ENCODE data around the gene CABP2. TPM values are rescaled to one million over a fixed set of nuclear protein-coding genes. Genes with fewer than 3 reads are reported as not detected.

The CABP2 gene
- total RNA-seq, 1 donor from 2014 or later, result not detected

DNA sequence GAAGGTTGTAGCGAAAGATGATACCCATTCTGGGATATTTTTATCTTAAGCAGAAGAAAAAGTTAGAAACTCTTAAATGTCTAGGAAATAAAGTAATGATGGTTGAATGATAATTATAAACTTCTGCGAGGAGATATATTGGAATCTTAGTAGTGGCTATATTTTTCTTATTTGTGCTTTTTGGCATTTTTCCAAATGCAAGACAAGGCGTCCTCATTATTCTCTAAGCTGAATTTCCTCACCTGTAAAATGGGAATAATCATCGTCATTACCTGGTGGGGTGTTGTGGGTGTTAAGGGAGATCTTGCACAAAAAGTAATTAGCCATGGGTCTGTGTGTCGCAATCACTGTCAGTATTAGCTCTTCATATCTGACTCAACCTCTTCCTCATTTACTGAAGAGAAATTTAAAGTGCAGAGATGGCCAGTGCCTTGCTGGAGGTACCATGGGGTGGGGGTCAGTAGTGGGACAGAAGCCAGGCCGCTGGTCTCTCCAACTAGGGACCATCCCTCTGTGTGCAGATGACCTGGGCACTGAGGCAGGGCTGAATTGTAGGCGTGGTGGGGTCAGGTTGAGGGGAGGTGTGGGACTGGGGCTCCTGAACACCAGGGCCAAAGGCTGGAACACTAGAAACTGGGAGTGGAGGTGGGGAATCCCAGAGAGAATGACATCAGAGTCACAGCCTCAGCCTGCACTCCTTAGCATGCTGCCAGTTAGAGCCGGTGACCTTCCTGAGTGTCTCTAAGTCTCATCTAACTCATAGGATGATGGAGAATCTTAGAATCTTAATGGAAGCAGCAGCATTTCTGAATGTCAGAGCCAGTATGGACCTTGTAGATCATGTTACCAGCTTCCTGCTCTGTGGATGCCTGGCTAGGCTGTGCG lies 22.2 kb downstream of the CABP2 start:
- intact Hi-C loops (cut with DNase I), result loop anchor here (5.0 kb wide), 1 partner anchor 104 kb away; no protein-coding TSS in a partner anchor
- ATAC-seq, result no peak

DNA sequence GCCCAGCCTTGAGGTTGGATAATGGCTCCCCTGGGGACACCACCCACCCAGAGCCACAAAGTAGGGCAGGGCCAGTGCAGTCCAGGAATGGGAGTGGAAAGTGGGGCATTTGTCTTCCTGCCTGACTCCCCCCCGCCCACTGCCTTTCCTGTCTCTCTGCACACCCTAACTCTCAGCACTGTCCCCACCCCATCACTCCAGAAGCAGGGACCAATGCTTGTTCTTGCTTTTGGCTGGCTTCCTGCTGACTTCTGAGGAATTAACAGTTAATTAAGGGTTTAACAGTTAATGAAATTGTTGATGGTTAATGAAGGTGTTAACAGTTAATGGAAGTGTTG lies 22.8 kb downstream of the CABP2 start:
- intact Hi-C loops (cut with DNase I), result loop anchor here (5.0 kb wide), 1 partner anchor 103 kb away; no protein-coding TSS in a partner anchor
- no peak for DNase-seq (ENCODE audit: low spot score)
- no peak for ATAC-seq

More for the DNA sequence above, 22.2 kb downstream of the CABP2 start:
- DNase-seq (ENCODE audit: low spot score), result no peak

DNA sequence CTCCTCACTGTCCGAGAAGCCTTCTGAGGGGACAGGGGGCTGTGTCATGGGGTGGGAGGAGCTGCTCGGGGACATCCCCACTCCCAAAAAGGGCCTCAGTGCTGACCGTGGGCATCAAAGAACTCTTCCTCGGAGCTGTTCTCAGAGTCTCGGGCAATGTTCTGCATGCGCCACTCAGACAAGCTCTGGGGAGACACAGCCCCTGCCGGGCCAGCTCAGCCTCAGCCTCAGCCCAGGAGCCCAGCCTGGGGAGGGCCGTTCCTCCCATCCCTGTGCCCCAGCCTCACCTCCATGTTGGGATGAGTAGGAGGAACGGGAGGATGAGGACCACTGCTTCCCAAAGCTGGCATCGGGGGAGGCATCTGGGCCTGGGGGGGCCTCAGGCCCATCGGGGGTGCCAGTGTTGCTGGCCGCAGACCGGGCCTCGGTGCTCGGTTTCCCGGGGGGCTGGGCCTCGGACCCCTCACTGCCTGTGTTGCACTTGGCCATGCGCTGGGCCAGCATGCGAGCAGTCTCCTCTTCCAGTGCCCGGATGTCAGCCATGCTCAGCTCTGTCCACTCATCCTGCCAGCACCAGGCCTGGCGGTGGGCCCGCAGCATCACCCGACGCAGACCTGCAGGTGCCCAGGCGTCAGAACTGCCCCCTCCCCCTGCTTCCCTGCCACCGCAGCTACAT lies 23.3 kb downstream of the CABP2 start:
- DNase-seq (ENCODE audit: low spot score), result no peak
- intact Hi-C loops (cut with DNase I), result loop anchor here (5.0 kb wide), 1 partner anchor 103 kb away; no protein-coding TSS in a partner anchor
- no peak for ATAC-seq

DNA sequence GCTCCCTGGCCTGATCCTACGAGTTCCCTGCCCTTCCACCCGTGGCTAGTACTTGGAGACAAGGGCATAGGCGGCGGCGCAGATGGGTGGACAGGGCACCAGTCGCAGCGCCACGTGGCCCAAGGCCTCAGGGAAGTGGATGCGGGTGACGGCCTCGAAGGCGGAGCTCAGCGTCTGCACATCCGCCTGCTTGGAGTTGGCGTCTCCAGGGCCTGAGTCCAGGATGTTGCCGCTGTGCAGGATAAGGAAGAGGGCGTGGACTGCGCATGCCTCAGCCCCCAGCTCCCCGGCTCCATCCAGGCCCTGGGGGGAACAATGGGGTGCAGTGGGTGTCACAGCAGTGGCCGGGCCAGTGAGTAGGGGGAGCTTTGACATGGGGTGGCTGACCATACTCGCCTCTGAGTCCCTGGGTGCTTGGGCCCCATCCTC lies 24.7 kb downstream of the CABP2 start:
- no peak for DNase-seq (ENCODE audit: low spot score)
- ATAC-seq, result no peak
- intact Hi-C loops (cut with DNase I), result no loop called here

DNA sequence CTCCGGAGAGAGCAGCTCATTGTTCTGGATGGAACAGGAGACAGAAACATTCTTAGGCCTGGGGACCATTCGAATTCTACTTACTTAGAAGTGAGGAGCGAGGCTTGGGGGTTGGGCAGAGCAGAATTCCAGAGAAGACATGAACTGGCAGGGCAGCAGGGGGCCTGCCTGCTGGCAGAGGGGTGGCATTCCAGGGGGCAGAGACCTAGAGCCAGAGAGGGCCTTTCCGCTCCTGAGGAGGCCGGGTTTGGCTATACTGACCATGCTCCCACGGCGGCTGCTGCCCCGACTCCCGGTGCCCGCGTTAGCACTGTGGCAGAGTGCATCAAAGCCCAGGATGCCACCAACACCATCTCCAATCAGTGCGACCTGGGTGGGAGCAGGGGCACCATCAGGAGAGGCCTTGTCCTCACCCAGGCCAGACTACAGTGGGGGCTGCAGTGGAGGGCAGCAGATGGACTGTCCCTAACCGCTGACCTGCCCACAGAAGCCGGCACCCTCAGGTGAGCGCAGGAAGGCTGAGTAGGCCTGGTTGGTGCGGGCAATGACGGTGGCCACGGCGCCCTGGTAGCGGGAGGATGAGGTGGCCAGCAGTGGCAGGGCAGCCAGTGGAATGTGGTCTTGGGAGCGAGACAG lies 25.5 kb downstream of the CABP2 start:
- ATAC-seq (no peak), DNase-seq (ENCODE audit: low spot score) (no peak)
- intact Hi-C loops (cut with DNase I), result no loop called here

DNA sequence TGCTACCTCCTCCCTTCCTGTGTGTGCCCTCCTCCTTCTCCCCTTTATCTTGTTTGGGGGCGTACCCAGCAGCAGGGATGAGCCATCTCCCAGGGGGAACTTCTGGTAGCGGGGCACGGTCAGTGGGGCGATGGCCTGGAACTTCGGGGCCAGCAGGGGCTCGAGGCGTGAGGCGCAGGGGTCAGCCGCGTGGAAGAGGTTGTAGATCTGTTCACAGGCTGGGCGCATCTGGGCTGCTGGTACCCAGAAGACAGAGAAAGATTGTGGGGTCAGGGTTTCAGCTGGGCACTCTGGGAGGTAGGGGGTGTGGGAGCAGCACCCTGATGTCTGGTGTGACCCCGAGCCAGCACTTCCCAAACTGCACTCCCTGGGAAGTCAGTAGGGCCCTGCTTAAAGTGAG lies 27.1 kb downstream of the CABP2 start:
- no peak for DNase-seq (ENCODE audit: low spot score)
- intact Hi-C loops (cut with DNase I), result no loop called here
- no peak for ATAC-seq

DNA sequence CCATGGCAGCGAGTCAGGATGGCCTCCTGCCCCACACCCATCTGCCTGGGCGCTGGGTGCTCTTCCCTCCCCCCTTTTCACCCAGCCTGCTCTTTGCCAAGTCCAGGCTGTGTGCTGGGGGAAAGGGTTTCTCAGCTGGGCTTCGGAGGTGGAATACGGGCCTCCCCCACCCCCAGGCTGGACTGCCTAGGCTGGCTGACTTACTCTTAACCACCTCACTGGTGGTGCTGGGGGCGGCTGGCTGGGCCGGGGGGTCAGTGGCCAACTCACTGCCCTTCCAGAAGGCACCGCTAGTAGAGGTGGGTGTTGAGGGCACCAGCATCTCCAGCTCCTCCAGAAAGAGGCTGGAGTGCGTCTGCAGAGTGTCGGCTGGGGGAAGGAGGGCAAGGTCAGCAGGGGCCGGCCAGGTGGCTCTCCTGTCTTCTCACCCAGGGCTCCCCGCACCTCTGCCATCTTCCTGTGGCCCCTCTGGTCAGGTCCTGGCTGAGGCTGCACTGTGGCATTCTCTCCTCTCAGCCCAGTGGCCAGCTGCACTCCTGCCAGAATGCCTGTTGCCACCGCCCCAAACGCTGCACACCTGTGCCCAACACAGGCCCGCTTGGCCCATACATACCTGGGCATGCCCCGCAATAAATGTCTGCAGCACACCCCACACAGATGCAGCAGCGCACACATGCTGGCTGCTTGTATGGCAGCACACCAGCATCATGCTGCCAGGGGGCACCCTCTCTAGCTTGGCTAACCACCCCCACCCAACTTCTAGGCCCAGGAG lies 27.8 kb downstream of the CABP2 start:
- ATAC-seq, result no peak
- no peak for DNase-seq (ENCODE audit: low spot score)
- intact Hi-C loops (cut with DNase I), result no loop called here

DNA sequence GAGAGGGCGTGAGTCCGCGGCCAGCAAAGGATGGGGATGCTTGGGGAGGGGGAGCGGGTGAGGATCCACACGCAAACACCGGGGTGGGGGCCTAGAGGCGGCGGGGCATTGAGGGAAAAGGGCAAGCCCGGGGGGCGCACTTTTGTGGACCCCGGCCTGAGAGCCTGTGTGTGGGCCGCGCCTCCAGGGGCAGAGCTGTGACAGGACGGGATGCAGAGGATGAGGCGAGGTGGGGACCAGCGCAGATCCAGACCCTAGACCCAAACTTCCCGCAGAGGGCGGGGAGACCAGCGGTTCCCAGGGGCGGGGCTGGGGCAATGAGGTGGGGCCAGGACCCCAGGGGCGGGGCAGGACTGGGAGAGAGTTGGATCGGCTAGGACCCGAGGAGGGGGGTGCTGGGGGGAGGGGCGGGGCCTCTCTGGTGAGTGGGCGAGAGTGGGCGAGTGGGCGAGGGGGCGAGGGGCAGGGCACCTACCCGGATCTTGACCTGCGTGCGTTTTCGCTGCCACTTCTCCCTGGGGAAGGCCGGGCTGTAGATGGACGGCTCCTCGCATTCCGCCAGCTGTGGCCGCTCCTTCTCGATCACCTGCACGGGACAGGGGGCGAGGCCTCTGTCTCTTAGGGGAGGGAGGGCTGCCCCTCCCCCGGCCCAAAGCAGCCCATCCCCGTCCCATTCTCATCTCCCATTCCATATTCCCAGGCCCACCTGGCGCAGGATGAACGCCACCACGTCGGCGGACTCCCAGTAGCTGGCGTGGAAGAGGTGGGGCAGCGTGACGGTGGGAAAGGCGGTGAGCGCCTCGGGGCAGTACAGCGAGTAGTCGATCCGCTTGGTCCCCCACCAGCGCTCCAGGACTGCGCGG lies 28.6 kb downstream of the CABP2 start:
- ATAC-seq (no peak), DNase-seq (ENCODE audit: low spot score) (no peak)
- intact Hi-C loops (cut with DNase I), result no loop called here

DNA sequence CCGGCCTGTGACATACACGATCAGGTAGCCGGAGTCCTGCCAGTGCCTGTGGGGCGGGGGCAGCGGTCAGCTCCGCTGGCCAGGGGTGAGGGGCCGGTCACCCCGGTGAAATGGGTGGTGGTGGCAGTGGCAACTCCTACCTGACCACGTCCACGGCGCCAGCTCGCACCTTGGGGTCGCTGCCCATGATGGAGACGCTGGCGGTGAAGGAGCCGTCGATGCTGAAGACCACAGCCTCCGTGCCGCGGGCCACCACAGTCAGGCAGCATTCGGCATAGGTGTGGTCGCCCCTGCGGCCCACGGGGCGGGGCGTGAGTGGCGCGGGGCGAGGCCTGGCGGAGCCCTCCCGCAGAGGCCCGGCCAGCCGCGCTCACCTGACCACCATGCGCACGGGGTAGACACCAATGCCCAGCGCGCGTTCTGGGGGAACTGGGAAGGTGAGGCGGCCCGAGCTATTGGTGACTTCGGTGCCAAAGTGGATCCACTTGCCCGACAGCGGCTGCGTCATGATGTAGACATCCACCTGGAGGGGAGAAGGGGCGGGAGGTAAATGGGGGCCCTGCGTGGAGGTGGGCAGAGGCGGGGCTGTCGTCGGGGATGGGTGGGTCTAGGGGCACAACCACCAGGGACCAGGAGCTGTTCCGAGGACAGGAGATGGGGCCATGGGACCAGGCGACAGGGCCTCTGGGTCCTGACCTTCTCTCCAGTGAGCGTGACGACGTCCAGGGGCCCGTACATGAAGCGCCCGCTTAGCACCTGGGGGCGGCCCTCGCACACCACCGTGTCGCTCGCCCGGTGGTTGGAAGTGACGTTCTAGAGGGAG lies 29.5 kb downstream of the CABP2 start:
- DNase-seq (ENCODE audit: low spot score) (peak; percentile 59), ATAC-seq (no peak)
- intact Hi-C loops (cut with DNase I), result no loop called here

DNA sequence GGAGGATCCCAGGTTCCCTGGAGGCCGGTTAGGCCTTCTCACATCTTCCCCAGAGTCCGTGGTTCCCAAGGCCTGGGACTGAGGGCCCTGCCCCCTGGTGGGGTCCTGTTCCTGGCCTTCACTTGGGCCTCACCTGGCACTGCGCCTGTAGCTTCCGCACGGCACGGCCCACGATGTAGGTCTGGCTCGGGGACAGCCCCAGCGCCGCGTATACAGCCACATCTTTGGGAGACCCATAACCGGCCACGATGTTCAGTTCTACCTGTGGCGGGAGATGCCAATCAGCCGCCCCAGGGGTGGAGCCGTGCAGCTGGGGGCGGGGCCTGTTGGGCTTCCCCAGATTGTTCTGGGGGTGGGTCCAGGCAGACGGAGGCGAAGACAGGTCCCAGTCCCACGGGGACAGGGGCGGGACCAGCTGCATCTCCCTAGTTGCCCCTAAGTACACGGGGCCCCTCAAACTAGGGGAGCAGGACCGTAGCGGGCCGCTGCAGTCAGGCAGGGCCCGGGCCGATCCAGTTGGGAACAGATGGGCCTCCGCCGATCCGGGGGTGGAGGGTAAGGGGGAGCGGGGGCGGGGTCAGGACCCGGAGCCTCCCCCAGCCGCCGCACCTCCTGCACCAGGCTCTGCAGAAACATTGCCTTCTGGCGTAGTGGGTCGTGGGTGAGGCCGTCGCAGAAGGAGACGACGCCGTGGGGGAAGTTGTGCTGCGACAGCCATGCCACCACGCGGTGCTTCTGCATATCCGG lies 30.3 kb downstream of the CABP2 start:
- intact Hi-C loops (cut with DNase I), result no loop called here
- no peak for ATAC-seq
- DNase-seq (ENCODE audit: low spot score), result no peak

DNA sequence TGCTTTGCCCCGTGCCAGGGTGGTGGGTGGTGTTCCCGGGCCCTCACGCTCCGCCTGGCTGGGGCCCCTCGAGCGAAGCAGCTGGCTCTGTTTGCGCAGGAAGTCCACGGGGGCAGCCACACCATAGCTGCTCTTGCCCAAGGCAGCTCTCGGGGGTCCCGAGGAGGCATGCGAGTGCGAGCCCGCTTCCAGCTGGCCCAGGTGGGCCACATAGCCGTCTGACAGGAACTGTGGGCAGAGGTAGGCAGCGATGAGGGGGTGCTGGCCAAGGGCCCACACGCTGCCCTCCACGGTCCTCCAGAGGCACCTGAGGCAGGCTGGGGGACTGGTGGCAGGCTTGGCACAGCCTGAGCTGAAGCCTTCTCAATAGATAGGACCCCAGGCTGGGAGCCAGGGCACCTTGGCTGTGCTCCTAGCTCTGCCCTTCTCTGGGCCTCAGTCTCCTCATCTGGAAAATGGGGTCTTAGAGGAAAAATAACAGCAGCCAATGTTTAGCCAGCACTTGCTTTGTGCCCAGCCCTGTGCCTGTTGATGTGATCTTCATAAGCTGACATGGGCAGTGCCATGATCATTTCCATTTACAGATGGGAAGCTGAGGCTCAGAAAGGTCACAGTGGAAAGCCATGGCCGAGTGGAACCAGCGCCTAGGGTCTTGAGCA lies 31.0 kb downstream of the CABP2 start:
- DNase-seq (ENCODE audit: low spot score) (no peak), ATAC-seq (peak; percentile 18)
- intact Hi-C loops (cut with DNase I), result no loop called here

DNA sequence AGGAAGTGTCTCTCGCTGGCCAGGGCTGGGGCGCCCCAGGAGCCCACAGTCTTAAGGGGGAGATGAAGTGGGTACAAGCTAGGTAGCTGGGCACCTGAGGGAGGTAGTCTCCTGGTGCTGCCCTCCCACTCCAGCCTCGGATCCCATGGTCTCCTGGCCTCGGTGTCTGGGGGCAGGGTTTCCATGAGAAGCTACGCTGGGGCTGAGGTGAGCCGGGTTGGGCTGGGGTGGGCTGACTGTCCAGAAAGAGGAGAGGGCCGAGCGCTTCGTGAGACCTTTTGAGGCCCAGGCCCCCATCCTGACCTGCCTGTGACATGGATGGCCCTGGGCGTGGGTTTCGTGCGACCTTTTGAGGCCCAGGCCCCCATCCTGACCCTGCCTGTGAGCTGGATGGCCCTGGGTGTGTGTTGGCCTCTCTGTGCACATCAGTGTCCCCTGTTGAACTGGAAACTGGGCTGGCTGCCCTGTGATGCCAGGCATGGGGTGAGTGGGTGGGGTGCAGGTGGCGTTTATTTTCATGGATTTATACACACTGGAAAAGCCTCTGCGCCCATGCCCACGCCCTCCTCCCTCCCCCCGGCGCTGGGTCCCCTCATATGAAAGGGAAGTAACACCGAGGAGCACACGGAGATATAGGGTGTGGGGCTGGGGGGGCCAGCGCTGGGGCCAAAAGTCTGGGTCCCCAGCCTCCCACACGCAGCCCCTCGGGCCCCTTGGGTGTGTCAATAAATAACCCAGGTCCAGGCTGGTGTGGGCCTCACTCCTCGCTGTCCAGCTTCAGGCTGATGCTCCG lies 31.8 kb downstream of the CABP2 start:
- ATAC-seq, result peak; percentile 29

DNA sequence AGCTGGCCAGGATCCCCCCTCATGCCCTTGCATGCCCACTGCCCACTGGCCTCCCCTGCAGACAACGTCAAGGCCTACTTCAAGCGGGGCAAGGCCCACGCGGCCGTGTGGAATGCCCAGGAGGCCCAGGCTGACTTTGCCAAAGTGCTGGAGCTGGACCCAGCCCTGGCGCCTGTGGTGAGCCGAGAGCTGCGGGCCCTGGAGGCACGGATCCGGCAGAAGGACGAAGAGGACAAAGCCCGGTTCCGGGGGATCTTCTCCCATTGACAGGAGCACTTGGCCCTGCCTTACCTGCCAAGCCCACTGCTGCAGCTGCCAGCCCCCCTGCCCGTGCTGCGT lies 32.5 kb downstream of the CABP2 start:
- intact Hi-C loops (cut with DNase I), result no loop called here
- ATAC-seq (peak; percentile 4), DNase-seq (ENCODE audit: low spot score) (no peak)

More for the DNA sequence above, 31.8 kb downstream of the CABP2 start:
- intact Hi-C loops (cut with DNase I), result no loop called here
- peak; percentile 61 for DNase-seq (ENCODE audit: low spot score)

DNA sequence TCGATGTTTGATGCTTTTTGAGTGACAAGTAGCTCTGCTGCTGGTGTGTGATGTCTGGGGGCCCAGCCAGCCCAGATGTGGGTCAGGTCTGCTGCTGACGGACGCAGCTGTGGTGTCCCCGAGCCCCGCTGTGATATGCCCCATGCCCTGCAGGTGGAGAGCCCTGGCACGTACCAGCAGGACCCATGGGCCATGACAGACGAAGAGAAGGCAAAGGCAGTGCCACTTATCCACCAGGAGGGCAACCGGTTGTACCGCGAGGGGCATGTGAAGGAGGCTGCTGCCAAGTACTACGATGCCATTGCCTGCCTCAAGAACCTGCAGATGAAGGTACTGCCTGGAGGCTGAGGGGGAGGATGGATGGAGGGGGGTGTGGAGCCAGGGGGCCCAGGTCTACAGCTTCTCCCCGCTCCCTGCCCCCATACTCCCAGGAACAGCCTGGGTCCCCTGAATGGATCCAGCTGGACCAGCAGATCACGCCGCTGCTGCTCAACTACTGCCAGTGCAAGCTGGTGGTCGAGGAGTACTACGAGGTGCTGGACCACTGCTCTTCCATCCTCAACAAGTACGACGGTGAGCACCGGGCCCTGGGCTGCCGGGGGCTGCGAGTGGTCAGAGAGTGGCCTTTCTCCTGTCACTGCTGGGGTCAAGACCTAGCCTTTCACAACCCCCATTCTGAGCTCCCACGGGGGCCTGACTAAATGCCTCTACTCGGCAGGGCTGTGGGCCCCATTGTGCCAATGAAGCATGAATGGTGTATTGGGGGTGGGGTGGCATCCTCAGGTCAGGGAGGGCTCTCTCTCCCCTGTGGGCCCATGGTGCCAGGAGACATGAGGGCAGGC lies 33.1 kb downstream of the CABP2 start:
- DNase-seq (ENCODE audit: low spot score) (no peak), ATAC-seq (no peak)
- intact Hi-C loops (cut with DNase I), result no loop called here

All from sciatic nerve (tissue), 2 donors.